HG03064 (cell line): Measurements from ENCODE around the gene VWA3A.
"Not testable (repeated sequence)": the region's sequence is repeated elsewhere in the genome, so short reads cannot be mapped to it uniquely, and the experiment has no call there.

ENCODE experiments used
- ATAC-seq: cut with Tn5 transposase; IDR thresholded peaks from one replicate; pipeline ENCODE4 v1.9.1; 2021; ENCODE audit warnings: low read depth; ENCODE audit not compliant: unreplicated experiment

VWA3A gene, protein sequence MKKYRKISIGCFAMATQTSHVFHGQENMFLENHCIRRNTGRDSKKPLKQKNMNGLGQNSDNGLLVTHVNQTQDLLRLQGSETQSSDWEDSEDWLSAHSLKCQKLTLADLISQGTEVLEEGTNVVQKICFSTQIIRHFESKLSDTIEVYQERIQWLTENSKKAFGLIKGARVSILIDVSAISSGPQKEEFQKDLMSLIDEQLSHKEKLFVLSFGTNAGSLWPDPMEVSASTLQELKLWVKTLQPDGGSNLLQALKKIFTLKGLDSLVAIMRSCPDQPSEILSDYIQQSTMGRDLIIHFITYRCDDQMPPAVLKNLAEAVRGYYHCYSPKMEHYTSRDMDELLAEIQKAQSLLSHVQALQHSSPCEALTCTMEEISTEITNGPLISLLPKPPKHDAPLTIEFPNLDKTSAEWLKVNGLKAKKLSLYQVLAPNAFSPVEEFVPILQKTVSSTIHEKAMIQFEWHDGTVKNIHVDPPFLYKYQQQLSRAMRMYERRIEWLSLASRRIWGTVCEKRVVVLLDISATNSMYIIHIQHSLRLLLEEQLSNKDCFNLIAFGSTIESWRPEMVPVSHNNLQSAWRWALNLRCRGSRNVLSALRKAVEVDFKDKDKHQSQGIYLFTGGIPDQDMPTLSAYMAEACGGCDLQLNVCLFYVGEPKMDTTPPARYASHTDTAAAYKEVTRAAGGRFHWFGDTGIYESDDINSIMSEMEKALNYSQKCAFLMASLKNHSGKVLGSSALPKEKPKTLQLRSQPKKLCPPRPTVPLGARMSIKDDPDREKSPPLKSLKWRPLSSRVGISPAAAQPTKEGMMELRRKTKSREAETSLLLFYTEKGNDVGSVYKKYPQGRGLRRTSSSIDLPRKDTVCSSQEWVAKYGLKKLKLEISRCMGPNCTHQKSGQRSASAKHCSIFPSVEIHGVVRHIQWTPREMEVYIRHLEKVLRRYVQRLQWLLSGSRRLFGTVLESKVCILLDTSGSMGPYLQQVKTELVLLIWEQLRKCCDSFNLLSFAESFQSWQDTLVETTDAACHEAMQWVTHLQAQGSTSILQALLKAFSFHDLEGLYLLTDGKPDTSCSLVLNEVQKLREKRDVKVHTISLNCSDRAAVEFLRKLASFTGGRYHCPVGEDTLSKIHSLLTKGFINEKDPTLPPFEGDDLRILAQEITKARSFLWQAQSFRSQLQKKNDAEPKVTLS

GRCh38 chr16:22092143-22092933 is at the start of gene VWA3A:
VWA3A (plus strand) TSS chr16:22092541; CDS start chr16:22092638, 97 bp downstream.
- no peak for ATAC-seq

DNA sequence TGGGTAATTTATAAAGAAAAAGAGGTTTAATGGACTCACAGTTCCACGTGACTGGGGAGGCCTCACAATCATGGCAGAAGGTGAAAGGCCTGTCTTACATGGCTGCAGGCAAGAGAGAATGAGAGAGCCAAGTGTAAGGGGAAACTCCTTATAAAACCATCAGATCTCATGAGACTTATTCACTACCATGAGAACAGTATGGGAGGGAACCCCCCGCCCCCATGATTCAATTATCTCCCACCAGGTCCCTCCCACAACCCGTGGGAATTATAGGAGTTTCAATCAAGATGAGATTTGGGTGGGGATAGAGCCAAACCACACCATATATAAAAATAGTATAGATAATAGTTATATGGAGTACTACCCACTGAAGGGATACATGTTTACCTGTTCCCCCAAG is 48.5 kb upstream of the VWA3A start:
- ATAC-seq, result not testable (repeated sequence)

- not testable (repeated sequence) for ATAC-seq
Observed at GRCh38 chr16:22045888-22046287, 46.5 kb upstream of the VWA3A start.

- no peak for ATAC-seq
Observed at GRCh38 chr16:22050963-22051362, 41.4 kb upstream of the VWA3A start.

- no peak for ATAC-seq
Observed at GRCh38 chr16:22052980-22053379, 39.4 kb upstream of the VWA3A start.

- ATAC-seq, result no peak
Observed at GRCh38 chr16:22053921-22054341, 38.4 kb upstream of the VWA3A start.

GRCh38 chr16:22054847-22055590 is 37.3 kb upstream of the VWA3A start:
- no peak for ATAC-seq

- no peak for ATAC-seq
Observed at GRCh38 chr16:22055881-22056280, 36.5 kb upstream of the VWA3A start.

DNA sequence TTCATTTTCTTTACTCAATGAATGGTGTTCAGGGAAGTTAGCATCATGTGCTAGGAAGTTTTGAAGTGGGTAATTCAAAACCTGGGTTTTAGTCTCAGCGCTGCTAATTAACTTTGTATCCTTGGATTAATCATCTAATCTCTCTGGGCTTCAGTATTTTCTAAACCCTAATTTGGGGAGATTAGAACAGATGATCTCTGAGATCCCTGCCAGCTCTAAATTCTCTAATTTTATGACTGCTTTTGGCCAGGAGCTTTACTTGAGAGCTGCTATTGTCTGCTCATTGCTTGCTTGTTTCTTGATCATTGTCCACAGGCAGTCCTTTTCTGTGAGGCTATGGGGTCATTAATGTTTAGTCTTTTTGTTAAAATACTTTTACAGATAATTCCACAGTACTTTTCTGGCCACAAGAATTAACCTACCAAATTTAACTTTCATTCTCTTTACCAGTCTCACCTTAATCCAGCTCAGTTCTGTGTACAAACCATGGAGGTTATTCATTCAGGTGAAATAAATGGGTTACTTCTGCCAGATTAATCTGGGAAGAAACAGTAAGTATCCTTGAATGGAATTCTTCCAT is 28.4 kb upstream of the VWA3A start:
- no peak for ATAC-seq

GRCh38 chr16:22065252-22065651 is 27.1 kb upstream of the VWA3A start:
- no peak for ATAC-seq

- ATAC-seq, result no peak
Observed at GRCh38 chr16:22070361-22071330, 21.7 kb upstream of the VWA3A start.

DNA sequence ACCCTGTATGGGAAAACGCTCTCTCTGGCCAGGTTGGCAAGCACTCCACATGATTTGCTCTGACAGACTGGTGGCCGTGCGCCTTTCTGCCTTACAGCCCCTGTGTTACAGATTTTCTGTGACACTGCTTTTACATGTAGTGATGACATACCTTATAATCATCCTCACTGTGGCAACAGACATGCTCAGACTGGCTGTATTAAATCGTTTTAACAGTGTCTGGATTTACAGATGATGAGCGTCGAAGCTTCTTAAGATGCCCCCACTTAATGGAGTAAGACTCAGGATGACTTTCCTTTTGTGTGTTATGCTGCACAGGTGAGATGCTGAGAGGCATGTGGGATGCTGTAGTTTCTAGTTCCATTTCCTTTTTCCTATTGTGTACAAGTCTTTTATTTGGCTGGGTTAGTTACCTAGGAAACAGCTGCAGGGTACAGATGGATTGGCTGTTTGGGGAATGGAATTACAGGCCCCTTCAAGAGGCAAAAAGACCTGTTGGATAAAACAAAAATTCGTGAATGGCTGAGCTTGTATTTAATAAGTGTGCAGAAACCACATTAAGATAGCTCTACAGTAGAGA is 20.9 kb upstream of the VWA3A start:
- no peak for ATAC-seq

- no peak for ATAC-seq
Observed at GRCh38 chr16:22073350-22073749, 19.0 kb upstream of the VWA3A start.

DNA sequence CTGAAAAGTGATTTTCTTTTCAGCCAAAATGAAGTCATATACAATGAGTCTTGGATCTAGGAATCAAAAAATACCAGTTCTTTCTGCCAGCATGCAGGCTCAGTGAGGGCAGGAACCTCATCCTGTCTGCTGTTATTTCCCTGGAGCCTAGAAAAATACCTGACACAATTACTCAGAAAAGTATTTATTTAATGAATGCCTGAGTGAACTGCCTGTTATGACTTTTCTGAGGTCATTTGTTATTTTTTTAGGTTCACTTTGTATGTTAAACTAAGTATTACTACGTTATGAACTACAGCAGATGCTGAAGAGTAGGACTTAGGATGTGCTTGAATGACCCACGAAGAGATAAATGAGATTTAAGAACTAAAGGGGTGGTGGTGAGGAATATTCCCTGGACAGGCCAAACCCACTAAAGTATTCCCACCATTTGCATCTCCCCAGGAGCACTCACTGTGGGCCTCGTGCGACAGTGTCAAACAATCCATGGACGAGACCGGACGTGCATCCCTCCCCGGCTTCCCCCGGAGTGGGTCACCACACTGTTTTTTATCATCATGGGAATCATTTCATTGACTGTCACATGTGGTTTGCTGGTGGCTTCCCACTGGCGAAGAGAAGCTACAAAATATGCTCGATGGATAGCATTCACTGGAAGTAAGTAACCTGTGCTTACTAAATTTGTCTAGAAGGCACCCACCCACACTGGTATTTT is 17.1 kb upstream of the VWA3A start:
- no peak for ATAC-seq

DNA sequence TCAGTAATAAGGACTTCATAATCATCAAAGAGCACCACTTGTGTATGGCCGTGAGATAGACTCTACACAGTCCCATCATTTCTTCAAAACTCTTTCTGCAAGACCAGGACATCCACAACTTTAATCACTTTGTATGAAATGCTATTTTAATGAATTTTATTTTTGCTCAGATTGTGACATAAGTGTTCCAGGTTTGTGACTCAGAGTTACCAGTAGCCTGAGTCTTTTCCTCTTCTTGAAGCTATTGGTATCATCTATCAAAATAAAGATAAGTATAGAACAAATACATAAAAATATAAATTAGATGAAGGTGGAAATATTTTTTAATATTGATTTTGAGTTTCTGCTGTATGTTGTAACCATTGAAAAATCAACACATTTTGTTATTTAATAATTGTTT is 16.6 kb upstream of the VWA3A start:
- ATAC-seq, result no peak

GRCh38 chr16:22077700-22078313 is 14.5 kb upstream of the VWA3A start:
- no peak for ATAC-seq

DNA sequence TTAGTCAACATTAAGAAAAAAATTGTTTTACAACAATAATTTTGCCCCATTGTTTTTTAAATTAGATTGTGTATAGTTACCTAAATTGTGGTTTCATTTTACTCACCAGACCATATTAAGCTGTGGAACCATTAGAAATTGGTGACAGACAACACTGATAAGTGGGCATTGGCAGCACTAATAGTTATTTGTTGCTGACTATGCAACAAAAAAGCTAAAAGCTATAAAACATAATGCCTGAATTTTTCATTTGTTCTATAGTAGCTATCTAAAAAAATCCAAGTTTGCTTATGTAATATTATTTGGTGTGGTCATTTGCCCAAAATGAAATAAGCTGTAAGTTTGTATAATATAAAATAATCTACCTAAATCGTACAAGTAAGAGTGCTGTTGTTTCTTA is 13.7 kb upstream of the VWA3A start:
- no peak for ATAC-seq
